GM13977 (cell line): ENCODE data around the gene GSTA4.

ENCODE experiments used
- DNase-seq: peaks from one replicate; pipeline ENCODE4 v3.0.0; 2012; ENCODE audit warnings: low spot score
- in situ Hi-C: fragments of 300-500 bp; cut with MboI; formaldehyde crosslinking; loops from one replicate; pipeline ENCODE4 v1.12.0; 2022; ENCODE audit warnings: low sequenced_read_pairs, low pct_unique_long_range_greater_than_20kb, mixed read lengths, inconsistent platforms; ENCODE audit not compliant: unreplicated experiment
- TF ChIP-seq, protein P1 (sequence below): IDR thresholded peaks from 2 replicates; pipeline ENCODE4 v1.5.1; 2012; ENCODE audit warnings: mild to moderate bottlenecking, control low read depth; ENCODE audit not compliant: insufficient read depth; ENCODE audit errors: extremely low read depth, missing control alignments

Gene GSTA4

DNA sequence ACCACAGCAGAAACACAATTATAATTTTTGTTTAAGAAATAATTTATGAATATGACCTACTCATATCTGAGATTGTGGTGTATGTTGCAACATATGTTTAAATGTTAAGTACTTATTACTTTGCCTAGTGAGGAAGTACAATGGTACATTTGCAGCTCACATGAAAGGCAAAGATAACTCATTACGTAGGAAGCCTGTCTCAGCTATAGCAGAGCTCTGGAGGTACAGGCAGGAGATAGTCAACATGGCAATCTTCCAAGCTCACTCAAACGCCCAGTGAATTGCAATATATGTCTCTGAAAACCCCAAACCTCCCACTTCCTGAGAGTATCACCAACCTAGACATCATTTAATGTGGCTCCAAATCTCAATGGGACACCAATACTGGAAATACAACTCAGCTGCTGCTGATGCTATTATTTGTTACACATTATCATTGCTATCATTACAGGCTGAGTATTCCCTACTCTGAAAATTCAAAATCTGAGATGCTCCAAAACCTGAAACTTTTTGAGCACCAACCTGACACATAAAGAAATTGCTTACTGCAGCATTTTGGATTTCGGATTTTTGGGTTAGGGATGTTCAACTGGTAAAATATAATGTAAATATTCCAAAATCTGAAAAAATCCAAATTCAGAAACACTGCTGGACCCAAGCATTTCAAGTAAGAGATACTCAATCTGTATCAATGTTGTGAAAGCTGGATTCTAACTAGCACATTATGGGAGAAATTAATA lies 25.1 kb upstream of the GSTA4 start:
- in situ Hi-C loops: no loop called here
- DNase-seq: no peak
- TF ChIP-seq, protein P1, sequence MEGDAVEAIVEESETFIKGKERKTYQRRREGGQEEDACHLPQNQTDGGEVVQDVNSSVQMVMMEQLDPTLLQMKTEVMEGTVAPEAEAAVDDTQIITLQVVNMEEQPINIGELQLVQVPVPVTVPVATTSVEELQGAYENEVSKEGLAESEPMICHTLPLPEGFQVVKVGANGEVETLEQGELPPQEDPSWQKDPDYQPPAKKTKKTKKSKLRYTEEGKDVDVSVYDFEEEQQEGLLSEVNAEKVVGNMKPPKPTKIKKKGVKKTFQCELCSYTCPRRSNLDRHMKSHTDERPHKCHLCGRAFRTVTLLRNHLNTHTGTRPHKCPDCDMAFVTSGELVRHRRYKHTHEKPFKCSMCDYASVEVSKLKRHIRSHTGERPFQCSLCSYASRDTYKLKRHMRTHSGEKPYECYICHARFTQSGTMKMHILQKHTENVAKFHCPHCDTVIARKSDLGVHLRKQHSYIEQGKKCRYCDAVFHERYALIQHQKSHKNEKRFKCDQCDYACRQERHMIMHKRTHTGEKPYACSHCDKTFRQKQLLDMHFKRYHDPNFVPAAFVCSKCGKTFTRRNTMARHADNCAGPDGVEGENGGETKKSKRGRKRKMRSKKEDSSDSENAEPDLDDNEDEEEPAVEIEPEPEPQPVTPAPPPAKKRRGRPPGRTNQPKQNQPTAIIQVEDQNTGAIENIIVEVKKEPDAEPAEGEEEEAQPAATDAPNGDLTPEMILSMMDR: no peak

DNA sequence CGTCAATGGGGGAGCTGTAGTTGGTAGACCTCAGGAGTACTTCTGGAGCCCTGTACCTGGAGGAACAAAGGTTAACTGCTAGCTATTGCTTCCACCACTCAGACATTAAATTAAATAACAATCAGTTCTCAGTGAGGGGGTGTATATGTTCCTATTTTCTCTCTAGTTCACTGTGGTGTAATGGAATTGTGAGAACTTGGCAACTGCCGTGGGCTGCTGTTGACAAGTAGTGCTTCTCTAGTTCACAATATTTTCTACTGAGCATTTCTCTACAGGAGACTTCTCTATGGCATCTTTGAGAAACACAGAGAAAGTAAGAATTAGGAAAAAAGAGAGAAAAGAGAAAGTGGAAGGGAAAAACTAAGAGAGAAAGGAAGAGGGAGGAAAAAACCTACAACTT lies 23.4 kb upstream of the GSTA4 start:
- in situ Hi-C loops: no loop called here
- no peak for DNase-seq
- TF ChIP-seq, protein P1: no peak

DNA sequence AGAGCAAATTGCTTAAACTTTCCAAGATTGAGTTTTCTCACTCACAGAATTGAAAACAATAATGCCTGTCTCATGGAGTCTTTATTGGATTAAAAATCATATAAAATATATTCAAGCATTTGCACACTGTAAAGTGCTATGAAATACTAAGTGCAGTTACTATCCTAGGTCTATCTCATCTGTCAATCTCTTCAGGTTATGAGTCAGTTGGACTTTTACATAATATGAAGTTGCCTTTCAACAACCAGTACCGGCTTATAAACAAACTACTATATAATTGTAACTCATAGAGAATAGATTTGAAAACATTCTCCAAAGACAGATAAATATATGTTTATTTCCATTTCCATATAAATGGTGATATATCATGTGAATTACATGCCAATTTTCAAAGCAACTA lies 20.4 kb upstream of the GSTA4 start:
- in situ Hi-C loops: no loop called here
- TF ChIP-seq, protein P1: no peak
- no peak for DNase-seq

DNA sequence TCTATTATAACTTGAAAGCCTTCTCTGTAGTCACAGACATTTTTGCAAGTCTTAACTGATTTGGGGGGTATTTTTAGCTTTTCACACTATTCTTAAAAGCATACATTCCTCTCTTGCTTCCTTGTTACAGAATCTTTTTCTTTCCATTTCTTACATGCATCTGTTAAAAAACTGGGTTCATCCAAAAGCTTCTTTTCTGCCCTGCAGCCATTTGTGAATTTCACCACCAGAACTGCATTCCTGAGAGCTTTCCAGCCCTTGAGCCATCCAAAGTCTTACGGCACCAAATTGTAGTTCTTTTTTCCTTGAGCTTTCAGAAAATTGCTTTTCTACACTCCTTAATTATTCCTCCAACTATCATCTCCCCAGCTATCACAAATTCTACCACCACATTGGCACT lies 19.7 kb upstream of the GSTA4 start:
- in situ Hi-C loops: no loop called here
- TF ChIP-seq, protein P1: no peak
- no peak for DNase-seq

DNA sequence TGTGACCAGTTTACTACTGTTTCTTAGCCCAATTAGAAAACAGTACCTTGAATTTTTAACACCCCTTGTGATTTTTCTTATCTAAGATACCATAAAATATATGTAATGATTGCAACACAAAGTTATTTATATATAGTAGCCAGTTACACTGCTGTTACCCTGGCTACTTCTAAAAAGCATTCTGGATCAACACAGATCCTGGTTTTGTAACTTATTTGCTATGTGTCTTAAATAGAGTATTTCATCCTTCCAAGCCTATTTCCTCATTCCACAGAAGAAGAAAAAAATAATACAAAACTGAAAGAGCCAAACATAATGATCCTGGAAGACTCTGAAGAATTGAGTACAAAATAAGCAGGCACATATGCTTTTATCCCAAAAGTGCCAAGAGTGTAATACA lies 19.0 kb upstream of the GSTA4 start:
- in situ Hi-C loops: no loop called here
- TF ChIP-seq, protein P1: no peak
- DNase-seq: no peak

DNA sequence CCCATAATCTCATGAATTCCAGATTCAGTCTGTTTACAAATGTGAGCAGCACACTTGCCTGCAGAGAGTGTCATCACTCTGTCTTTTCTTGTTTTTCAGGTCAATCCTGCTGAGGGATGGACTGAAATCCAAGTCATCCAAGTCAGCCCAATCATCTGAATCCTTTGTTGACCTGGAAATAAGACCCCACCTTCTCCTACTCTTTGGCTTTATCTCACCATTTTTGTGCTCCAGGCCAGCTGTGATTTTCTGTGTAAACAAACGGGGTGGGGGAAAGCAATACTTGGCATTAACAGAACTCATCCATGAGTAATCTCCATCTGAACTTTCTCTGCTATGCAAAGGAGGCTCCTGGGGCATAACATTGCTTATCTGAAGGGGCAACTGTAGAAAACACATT lies 16.9 kb upstream of the GSTA4 start:
- in situ Hi-C loops: no loop called here
- TF ChIP-seq, protein P1: no peak
- DNase-seq: no peak

DNA sequence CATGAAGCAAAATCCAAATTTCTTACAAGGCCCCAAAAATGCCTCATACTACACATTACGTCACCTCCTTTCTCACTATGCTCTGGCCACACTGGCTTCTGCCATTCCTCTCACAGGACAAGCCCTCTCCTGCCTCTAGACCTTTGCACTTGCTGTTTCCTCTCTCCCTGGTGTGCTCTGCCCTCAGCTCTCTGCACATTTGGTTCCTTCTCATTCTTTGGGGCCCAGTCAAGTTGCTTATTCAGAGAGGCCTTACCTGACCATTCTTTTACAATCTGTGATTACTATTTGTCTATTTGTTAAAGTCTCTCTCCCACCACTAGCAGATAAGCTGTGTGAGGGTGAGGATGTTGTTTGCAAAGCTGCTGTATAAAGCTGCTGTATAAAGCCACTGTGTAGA lies 15.4 kb upstream of the GSTA4 start:
- DNase-seq: no peak
- in situ Hi-C loops: no loop called here
- TF ChIP-seq, protein P1: no peak
